Gastrocnemius medialis (tissue), 4 donors: Measurements from ENCODE around the gene WFS1.

Experiments
- POLR2A ChIP-seq, 2 donors: fragments of 450-650 bp; IDR thresholded peaks; one replicate each; pipeline ENCODE4 v1.6.1; 2017; ENCODE audit warnings: antibody characterized with exemption in 2 of 2, mild to moderate bottlenecking in 2 of 2, moderate library complexity in 2 of 2
- TF ChIP-seq, protein P1 (sequence below), 5 experiments: fragments of 450-650 bp in 3 of 5; fragments of 200-600 bp in 2 of 5; sonication (generic) in 2 of 5; IDR thresholded peaks in 4 of 5; conservative IDR thresholded peaks in 1 of 5; 1 replicate in 4 of 5; 2 replicates in 1 of 5; pipeline ENCODE4 v1.5.1; 2016 to 2019; ENCODE audit warnings: antibody characterized with exemption in 5 of 5, mild to moderate bottlenecking in 3 of 5, moderate library complexity in 3 of 5

DNA sequence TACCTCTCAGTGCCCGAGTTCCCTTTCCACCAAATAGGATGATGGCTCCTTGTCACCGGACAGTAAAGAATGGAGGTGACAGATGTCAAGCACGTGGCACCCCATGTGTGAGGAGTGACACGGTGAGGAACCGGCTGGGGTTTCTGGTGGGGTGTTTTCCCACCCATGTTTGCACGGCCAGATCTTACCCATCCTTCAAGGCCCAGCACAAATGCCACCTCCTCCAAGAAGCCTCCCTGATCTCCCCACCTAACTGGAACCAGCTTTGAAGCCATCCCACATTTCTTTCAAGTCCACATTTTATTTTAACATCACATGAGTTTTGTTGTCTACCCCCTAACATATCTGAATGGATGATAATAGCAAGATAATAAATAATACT, 63.0 kb downstream of the WFS1 start:
- TF ChIP-seq, protein P1, sequence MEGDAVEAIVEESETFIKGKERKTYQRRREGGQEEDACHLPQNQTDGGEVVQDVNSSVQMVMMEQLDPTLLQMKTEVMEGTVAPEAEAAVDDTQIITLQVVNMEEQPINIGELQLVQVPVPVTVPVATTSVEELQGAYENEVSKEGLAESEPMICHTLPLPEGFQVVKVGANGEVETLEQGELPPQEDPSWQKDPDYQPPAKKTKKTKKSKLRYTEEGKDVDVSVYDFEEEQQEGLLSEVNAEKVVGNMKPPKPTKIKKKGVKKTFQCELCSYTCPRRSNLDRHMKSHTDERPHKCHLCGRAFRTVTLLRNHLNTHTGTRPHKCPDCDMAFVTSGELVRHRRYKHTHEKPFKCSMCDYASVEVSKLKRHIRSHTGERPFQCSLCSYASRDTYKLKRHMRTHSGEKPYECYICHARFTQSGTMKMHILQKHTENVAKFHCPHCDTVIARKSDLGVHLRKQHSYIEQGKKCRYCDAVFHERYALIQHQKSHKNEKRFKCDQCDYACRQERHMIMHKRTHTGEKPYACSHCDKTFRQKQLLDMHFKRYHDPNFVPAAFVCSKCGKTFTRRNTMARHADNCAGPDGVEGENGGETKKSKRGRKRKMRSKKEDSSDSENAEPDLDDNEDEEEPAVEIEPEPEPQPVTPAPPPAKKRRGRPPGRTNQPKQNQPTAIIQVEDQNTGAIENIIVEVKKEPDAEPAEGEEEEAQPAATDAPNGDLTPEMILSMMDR (IDR thresholded peaks at IDR 0.05 in 4 of 5, conservative IDR thresholded peaks at IDR 0.05 in 1 of 5), result no peak
- TF ChIP-seq POLR2A (IDR thresholded peaks at IDR 0.05), result no peak
